GM21529 (cell line): ENCODE data around the gene TCERG1L.

Source experiments
- ATAC-seq: cut with Tn5 transposase; IDR thresholded peaks from one replicate; pipeline ENCODE4 v1.9.1; 2021; ENCODE audit not compliant: unreplicated experiment

Gene TCERG1L

DNA sequence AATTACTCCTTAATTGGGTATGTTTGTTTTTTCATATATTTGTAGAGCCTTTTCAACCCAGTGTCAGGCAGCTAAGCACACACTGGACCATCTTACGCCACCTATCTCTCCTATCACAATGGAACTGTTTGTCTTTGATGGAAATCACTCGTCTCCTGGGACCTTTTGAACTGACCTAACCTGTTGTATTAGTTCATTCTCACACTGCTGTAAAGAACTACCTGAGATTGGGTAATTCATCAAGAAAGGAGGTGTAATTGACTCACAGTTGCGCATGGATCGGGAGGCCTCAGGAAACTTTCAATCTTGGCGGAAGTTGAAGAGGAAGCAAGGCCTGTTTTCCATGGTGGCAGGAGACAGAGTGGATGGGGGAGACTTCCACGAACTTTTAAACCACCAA is 182.0 kb downstream of the TCERG1L start:
- ATAC-seq = no peak

DNA sequence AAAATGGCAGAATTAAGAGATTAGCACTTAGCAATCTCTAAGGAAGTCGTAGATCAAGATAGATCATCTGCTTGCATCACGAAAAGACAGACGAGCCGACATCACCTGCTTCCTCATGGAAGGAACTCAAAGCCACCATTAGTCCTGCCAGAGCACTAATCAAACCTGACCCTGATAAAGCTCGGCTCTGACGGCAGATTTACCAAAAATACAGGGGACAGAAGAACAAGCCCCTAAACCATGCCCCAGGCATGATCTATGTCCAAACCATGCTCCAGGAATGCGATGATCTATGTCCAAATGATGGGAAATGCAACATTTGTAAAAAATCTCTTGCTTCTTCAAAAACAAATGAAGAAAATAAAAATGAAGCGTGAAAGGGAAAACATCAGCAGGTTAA is 182.8 kb downstream of the TCERG1L start:
- no peak for ATAC-seq

DNA sequence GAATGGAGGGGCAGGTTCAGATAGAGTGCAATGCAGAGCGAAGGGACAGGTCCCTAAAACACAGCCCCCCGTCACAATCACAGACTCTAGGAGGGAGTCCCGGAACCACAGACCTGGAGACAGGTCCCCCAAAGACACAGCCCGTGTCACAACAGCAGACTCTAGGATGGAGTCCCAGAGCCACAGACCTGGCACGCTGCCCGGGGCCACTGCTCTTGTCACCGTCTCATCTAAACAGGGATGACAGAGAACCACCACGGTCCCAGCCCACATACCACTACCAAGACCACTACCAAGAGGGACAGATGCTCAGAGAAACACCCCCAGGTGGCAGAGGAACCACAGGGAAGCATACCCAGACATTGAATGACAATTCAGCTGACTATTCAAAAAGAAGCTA is 183.9 kb downstream of the TCERG1L start:
- no peak for ATAC-seq

DNA sequence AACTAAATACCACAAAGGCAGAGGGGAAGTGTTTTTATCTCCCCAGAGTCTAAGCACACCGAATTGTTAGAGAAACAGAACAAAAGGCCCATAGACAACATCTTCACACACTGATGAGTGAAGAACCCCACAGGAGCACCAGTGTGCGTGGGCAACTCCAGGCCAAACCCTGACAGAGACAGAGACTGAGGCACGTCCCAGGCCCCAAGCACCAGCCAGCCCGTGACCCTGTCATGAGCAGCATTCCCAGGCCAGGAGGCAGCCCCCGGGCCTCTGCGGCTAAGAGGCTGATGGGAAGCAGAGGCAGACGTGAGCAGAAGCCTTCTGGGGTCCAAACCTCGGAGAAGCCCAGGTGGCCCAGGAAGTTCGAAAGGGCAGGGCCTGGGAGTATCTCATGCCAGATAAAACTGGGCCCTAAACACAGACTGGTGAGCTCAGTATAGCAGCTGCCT is 184.4 kb downstream of the TCERG1L start:
- no peak for ATAC-seq

DNA sequence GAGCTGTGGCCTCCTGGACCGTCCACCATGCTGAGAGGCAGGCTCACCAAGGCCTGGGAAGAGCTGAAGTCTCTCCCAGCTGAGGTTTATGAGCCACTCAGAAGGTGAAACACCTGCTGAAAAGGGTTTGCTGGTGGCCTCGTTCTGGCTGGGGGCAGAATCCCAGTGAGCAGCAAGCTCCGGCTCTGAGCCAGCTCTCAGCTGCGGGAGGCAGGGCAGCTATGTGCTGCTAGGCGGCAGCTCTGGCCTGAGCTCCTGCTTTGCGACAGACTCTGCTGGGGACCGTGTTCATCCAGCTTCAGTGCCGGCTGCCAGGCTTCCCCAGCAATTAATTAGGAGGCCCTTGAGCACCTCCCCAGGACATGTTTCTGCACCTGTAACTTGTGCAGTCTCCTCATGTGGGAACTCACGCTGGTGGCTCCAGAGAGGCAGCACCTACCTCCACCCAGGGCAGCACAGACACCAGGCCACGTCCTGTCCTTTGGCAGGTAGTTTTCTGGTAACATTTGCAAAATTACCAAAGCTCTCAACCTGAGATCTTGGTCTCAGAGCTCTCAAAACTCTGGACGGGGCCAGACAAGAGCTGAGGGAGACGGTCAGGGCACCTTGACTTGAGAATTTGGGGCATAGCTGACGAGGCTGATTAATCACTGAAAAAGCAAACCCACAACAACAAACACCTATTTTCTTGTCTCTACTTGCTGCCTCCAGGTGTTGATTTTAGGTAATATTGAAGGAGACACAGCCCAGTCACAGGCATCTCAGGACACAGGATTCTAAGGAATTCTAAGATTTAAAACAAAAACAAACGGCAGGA is 185.0 kb downstream of the TCERG1L start:
- ATAC-seq = no peak

DNA sequence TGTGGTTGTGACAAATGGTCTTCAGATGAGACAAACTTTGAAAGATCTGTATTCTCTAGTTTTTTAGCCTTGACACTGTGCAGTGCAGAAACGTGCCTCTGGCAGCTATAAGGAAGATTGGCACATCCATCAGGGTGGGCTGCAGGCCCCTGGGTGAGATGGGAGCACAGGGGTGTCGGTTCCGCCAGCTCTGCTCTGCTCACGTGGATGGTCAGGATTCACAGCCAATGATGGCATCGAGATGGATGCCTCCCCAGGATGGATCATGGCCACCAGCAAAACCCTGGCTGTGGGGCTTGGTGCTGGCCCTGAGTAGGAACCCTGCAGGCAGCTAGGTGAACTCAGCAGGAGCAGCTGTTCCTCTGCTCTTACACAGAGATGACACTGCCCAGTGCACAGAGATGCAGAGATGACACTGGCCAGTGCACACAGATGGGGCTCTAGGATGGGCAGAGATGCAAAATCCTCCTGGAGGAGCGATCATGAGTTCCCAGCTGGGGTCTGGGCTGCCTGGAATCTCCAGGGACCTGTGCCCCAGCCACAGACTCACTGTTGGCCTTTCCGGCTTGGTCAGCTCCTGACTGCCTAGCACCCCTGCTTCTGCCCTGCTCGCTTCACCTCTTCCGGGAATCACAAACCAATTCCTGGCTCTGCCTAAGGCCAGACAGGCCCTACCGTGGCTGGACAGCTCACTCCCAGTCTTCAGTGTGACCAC is 185.9 kb downstream of the TCERG1L start:
- no peak for ATAC-seq

DNA sequence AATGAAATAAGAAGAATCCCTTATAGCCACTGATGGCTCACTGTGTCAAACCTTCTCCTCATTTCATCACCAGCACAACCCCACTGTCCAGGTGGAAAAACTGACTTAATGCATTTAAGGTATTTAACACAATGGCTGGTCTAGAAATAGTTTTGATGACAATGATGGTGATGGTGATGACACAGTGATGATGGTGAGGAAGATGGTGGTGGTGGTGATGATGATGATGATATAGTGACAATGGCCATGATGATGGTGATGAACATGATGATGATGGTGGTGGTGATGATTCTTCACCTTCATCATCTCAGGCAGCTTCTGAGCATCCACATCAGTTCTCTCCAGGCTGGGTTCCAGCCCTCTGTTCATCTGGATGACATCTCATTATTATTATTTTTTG is 186.6 kb downstream of the TCERG1L start:
- no peak for ATAC-seq

DNA sequence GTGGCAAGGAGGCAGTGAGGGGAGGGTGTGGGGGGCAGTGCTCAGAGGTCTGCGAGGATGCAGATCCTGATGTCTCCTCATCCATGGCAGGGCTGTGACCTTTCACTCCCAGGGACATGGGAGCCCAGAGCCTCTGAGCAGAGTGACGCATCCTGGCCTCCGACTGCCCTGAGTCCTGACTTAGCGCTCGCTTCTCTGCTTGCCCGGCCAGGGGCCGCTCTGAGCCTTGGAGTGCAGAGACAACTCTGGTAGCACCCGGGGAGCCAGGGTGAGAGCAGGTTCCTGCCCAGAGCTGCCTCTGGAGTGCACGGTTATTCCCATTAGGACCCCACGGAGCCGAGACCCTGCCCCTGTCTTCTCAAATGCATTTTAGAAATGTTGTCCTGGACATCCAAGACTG is 188.0 kb downstream of the TCERG1L start:
- ATAC-seq = no peak

DNA sequence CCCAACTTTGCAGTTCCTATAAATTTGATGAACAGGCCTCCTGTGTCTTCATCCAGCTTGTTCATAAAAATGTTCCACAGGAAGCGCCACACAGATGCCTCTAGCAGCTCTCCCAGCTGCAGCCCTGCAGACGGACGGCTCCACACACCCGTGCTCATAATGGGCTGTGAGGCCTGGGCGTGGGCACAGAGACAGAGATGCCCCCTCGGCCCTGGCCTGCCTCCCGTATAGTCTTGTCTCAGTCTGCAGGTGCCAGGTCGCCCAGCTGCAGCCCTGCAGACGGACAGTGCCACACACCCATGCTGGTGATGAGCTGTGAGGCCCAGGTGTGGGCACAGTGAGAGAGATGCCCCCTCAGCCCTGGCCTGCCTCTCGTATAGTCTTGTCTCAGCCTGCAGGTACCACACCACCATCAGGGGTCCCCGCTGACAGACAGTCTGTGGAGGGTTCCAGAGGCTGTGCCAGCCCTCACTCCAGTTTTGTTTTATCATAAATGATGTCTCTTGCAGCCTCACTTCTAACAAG is 189.9 kb downstream of the TCERG1L start:
- ATAC-seq = no peak

DNA sequence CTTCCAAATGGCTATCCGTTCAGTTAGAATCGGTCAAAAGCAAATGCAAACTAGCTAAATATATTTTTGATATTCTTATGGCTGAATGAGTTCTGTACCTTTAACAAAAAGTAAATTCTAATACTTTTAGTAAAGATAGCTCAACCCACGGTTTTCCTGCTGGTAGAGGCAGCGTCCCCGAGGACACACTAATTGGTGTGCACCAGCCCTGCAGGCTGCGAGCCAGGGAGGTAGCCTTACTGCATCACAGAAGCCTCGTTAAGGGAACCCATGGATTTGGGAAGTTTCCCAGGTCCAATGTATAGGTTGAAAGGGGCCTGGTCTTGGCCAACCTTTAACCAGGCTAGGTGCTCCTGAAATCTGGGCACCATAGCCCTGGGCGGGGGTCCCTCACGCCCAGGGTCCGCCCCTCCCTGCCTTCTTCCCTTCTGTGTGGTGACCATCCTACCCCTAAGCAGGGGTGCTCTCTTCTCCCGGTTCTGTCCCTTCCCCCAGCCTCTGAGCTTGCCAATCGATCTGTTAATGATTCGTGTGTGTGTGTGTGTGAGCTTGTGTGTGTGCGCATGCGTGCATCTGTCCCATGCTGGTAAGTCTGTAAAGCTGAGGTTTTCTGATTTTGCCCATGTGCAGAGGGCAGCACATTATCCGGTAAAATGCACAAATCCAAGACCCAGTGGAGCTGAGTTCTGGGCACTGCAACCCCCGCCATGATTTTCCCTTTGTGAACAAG is 191.7 kb downstream of the TCERG1L start:
- no peak for ATAC-seq

DNA sequence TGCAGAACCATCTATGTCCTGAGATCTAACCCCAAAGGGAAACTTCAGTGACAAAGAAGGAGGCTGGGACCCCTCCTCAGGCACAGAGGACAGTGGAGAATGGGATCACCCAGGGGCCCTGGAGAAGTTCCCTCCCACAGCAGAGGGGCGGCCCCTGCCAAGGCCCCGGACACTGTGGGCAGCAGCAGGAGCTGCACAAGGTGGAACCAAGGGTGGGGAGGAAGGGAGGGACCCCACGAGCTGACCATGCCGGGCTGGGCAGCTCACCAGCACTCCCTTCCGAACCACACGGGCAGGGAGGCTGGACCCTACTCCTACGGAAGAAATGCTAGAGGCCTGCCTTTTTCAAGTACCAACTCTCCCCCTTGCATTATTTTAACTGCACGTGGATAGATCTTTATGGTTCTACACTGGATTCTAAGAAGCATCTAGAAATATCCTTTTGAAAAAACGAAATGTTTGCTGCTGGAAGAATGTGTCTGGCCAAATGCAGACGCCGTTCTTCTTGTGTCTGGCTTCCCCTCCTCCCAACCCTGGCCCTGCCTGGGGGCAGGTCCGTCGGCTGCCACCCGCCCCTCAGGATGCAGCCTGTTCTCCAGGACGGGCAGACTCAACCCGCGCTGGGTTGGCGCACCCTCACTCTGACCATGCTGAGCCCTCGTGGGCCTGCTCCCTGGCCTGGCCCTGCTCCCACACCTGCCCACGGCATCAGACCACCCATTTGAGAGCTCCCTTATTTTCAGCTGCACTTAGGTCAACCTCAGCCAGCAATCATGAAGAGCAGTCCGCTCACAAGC is 193.9 kb downstream of the TCERG1L start:
- no peak for ATAC-seq

DNA sequence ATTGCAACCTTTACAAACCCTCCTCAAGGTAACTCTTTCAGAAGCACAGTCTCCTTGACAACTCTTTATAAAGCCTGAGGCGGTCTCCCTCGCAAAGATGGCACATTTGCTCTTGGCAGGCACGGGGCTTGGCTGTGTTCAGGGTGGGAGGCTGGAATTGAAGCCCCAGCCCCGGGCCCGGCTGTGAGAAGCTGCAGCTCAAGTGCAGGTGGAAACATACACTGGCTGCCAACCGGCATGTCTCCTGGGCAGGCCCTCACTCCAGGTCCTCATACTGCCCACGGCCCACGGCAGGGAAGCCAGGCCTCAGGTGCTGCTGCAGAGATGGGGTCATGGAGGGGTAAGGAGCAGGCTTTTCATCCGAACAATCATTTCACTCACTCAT is 194.5 kb downstream of the TCERG1L start:
- no peak for ATAC-seq

DNA sequence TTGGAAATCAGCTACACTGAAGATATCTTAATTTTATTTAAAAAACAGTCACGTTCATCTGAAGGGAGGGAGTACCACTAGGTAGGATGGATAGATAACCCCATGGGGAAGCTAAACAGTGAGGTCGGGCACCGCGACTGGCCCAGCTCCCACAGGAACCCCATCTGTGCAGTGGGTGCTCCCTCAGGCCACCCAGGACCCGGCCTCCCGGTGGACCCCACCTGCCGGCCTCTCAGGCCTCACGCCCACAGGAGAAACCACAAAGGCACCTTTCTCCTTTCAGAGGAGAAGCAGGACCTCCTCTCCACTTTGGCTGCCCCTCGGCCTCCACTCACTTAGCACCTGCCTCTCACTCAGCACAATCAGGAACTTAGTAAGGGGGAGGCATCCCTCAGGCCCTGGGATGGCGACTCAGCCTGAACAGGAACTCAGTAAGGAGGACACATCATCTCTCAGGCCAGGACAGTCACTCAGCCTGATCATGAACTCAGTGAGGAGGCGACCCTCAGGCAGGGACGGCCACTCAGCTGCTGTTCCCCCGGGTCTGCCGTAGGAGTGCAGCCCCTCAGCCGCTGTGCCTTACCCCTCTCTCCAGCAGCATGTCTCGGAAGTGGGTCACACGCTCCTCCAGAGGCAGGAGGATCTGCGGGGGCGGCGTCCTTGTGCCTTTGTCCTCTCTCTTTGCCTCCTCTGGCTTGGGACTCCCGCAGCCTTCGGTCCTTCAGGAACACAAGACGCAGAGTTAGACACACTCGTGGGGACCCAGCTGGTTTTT is 195.1 kb downstream of the TCERG1L start:
- no peak for ATAC-seq

DNA sequence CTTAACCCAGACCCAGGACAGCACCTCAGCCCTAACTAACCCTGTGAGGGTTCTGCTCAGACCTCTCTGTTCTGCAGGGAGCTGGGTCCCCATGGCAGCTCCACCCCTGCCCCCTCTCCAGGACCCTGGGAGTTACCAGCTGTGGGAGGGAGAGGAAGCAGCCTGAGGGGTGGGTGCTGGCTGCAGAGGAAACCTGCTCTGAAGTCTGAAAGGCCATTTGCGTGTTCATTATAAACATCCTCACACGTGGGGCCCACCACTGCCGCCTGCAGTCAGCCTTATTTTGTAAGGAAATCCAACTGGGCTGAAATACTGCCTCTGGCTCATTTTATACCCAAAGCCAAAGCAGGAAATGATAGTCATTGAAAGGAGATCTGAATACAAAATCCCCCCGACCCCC is 195.7 kb downstream of the TCERG1L start:
- no peak for ATAC-seq

DNA sequence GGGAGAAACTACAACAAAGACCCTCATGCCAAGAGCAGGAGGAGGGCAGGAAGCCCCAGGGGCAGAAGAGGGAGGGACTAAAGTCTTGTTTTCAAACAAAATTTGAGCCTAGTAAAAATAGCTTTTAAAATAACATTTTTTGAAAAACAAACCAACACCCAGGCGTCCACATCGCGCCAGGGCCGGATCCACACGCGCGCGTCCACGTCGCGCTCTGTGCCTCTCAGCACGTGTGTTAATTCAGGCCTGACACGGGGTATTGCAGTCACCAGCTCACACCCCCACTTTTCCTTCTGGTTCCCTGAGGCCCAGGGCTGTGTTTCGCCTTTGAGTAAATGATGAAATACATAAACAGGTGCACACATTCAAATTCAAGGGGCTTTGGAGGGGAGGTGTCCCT is 196.2 kb downstream of the TCERG1L start:
- ATAC-seq = no peak

DNA sequence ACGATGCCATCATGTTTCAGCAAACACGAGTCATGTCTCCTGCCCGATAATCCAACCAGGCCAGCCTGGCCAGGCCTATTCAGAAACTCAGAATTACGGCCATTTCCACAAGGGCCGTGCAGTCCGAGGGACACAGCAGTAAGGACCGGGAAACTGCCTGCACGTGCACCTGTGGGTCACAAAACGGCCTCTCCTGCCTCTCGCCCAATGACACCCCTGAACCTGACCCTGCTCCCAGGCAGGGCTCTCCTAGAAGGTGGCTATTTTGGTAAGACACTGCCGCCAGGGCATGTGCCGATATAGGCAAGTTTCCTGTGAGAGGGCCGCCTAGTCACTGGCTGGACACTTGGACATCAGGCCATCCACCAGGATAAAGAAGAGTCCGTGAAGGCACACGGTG is 196.7 kb downstream of the TCERG1L start:
- ATAC-seq = no peak

DNA sequence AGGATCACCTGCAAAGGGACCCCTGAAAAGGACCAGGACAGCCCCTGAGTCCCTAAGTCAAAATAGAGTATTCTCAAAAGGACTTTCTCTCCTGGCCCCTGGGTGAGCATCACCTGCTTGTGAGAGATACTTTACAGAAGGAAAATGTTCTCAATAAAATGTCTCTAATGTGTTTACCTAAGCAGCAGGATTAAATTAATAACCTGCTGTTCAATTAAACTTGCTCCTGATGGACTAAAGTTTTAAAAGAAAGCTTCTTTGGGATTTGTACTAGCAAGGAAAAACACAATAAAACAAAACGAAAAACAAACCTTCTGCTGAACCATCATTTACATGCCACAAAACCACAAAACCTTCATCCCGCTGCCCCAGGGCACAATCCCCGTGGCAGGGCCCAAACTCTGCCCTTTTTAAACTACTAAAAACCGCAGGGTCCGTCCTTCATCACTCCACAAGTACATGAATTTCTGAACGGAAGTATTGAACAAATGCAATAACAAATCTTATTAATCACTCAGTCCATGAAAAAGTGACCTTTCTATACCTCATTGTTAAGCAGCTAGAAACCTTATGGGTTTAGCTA is 197.7 kb downstream of the TCERG1L start:
- no peak for ATAC-seq

DNA sequence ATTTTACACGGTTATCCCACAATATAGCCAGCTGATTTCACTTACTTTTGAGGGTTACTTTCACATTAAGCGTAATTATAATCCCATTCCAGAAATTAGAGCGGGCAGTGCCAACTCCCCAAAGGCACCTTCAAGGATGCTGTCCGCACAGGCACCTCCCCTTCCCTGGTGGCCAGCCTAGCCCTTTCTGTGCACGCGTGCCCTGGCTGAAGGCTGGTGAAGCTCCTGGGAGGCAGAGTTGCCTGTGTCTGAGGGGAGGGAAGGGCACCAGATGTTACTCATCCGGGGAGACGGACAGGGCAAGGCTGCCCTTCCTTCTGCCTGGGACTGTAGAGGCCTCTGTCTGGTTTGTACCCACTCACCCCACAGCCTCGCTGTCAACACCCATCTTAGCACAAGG is 198.4 kb downstream of the TCERG1L start:
- no peak for ATAC-seq

DNA sequence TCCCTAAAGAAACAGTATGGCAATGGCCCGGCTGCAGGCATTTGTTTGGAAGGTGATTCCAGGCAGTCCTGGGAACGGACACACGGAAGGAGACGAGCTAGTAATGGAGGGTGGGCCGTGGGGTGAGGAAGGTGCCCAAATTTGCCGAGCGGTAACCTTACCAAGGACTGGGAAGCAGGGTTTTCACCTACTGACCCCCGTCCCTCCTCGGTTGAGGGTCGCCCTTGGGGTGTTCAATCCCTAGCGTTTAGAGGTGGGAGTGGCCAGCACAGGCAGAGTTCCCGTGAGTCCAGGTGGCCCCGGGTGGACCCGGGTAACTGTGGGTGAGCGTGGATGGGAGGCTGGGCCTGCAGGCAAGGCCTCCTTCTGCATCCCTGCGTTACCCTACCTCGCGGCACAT is 198.8 kb downstream of the TCERG1L start:
- no peak for ATAC-seq
